ELF-1 (cell line): Measurements from ENCODE around the gene LAD1.

Experiments
- DNase-seq: peaks from one replicate; pipeline ENCODE4 v3.0.0-alpha.2; 2016; ENCODE audit warnings: low read depth, low spot score

LAD1 gene

GRCh38 chr1:201364808-201365105, 34.4 kb downstream of the LAD1 start:
- no peak for DNase-seq

GRCh38 chr1:201363467-201363866, 35.7 kb downstream of the LAD1 start:
- no peak for DNase-seq

- no peak for DNase-seq
Measured at GRCh38 chr1:201362906-201363305, 36.2 kb downstream of the LAD1 start.

GRCh38 chr1:201361652-201362504, 37.2 kb downstream of the LAD1 start:
- peak; percentile 83 for DNase-seq

- DNase-seq, result no peak
Measured at GRCh38 chr1:201360901-201361651, 38.0 kb downstream of the LAD1 start.

GRCh38 chr1:201360486-201360885, 38.6 kb downstream of the LAD1 start:
- no peak for DNase-seq

GRCh38 chr1:201359873-201360210, 39.3 kb downstream of the LAD1 start:
- no peak for DNase-seq

GRCh38 chr1:201359031-201359872, 39.9 kb downstream of the LAD1 start:
- peak; percentile 32 for DNase-seq

- DNase-seq, result no peak
Measured at GRCh38 chr1:201358596-201358995, 40.5 kb downstream of the LAD1 start.

- no peak for DNase-seq
Measured at GRCh38 chr1:201357636-201358348, 41.3 kb downstream of the LAD1 start.

- DNase-seq, result no peak
Measured at GRCh38 chr1:201357211-201357610, 41.9 kb downstream of the LAD1 start.

- no peak for DNase-seq
Measured at GRCh38 chr1:201356701-201357100, 42.4 kb downstream of the LAD1 start.

- DNase-seq, result no peak
Measured at GRCh38 chr1:201356236-201356635, 42.9 kb downstream of the LAD1 start.

- DNase-seq, result no peak
Measured at GRCh38 chr1:201355471-201355870, 43.7 kb downstream of the LAD1 start.

GRCh38 chr1:201354901-201355295, 44.2 kb downstream of the LAD1 start:
- DNase-seq, result no peak

- DNase-seq, result no peak
Measured at GRCh38 chr1:201354151-201354900, 44.8 kb downstream of the LAD1 start.

GRCh38 chr1:201353186-201353940, 45.8 kb downstream of the LAD1 start:
- peak; percentile 87 for DNase-seq

GRCh38 chr1:201351617-201352016, 47.5 kb downstream of the LAD1 start:
- DNase-seq, result no peak

GRCh38 chr1:201350884-201351283, 48.2 kb downstream of the LAD1 start:
- no peak for DNase-seq

- no peak for DNase-seq
Measured at GRCh38 chr1:201350361-201350725, 48.8 kb downstream of the LAD1 start.
